HCT116 (cell line): Measurements from ENCODE around the gene NHP2. TPM values are rescaled to one million over a fixed set of nuclear protein-coding genes. Genes with fewer than 3 reads are reported as not detected.

ENCODE experiments used
- ATAC-seq: fragments of 200-7000 bp; cut with Tn5 transposase; 2 replicates; pipeline ENCODE4 v1.9.1; 2020; ENCODE audit warnings: mild to moderate bottlenecking, moderate library complexity
- BruUV-seq: library from RNA; stranded (reverse); fragments of 400-500 nt; replicated peaks from 2 replicates; lab custom pipeline; 2021; lab: Mats Ljungman, UMichigan
- CTCF ChIA-PET: fragments of 300-600 bp; sonication (Branson Sonifier 250); formaldehyde crosslinking; loops from one replicate; lab custom pipeline; 2021; ENCODE audit warnings: antibody characterized with exemption; lab: Charles Lee
- POLR2A ChIA-PET: fragments of 300-600, 350-600 bp; sonication (Branson Sonifier 250); formaldehyde crosslinking; loops from one replicate; lab custom pipeline; 2021; ENCODE audit warnings: antibody characterized with exemption; lab: Charles Lee
- RAD21 ChIA-PET, 2 experiments: fragments of 300-600 bp; sonication (Branson Sonifier 250); formaldehyde crosslinking; loops; one replicate each; lab custom pipeline; 2023; ENCODE audit warnings: low total read pairs in 2 of 2; ENCODE audit not compliant: uncharacterized antibody in 2 of 2, unreplicated experiment in 2 of 2, low non-redundant PET in 1 of 2; lab: Charles Lee
- DNase-seq: peaks from one replicate; pipeline ENCODE4 v3.0.0-alpha.2; 2010; ENCODE audit warnings: low read depth, low spot score
- H2AFZ ChIP-seq: fragments of 200-600 bp; shearing (Covaris generic), sonication (generic); 2 replicates; pipeline ENCODE4 v1.6.1; 2017; ENCODE audit warnings: low read depth, mixed run types, mixed read lengths, antibody characterized with exemption, low read length; ENCODE audit not compliant: poor library complexity, severe bottlenecking
- H3K27ac ChIP-seq: 2 replicates; pipeline ENCODE4 v1.5.1; 2012; ENCODE audit warnings: low read depth, low read length
- H3K27me3 ChIP-seq: fragments of 200-600 bp; sonication (generic); 2 replicates; pipeline ENCODE4 v1.6.1; 2016; ENCODE audit warnings: mixed run types, low read length, mixed read lengths; ENCODE audit not compliant: insufficient read depth
- H3K36me3 ChIP-seq, 2 experiments: fragments of 200-500 bp in 1 of 2; fragments of 200-600 bp in 1 of 2; sonication (Bioruptor generic) in 1 of 2; sonication (generic) in 1 of 2; 2 replicates each; pipeline versions ENCODE4 v1.5.1 to v1.6.1; 2014 to 2016; ENCODE audit warnings: low read length in 2 of 2, inconsistent platforms in 1 of 2, mixed read lengths in 1 of 2, mixed run types in 1 of 2; ENCODE audit not compliant: insufficient read depth in 2 of 2, control insufficient read depth in 1 of 2
- H3K4me1 ChIP-seq, 2 experiments: fragments of 200-600 bp in 1 of 2; sonication (generic) in 1 of 2; 2 replicates each; pipeline versions ENCODE4 v1.5.1 to v1.6.1; 2012 to 2017; ENCODE audit warnings: low read length in 2 of 2, inconsistent platforms in 1 of 2, mild to moderate bottlenecking in 1 of 2, mixed read lengths in 1 of 2, mixed run types in 1 of 2, moderate library complexity in 1 of 2; ENCODE audit not compliant: insufficient read depth in 2 of 2, control insufficient read depth in 1 of 2
- H3K4me2 ChIP-seq: fragments of 200-600 bp; sonication (generic); 2 replicates; pipeline ENCODE4 v1.6.1; 2017; ENCODE audit warnings: mixed run types, low read length, mixed read lengths
- H3K4me3 ChIP-seq, 2 experiments: fragments of 200-600 bp in 1 of 2; sonication (generic) in 1 of 2; replicated peaks in 1 of 2; 2 replicates each; pipeline ENCODE4 v1.5.1; 2011 to 2016; ENCODE audit warnings: low read length in 2 of 2, control low read depth in 1 of 2, low read depth in 1 of 2, mild to moderate bottlenecking in 1 of 2, mixed read lengths in 1 of 2, mixed run types in 1 of 2
- H3K79me2 ChIP-seq: fragments of 200-600 bp; sonication (generic); 2 replicates; pipeline ENCODE4 v1.6.1; 2017; ENCODE audit warnings: mild to moderate bottlenecking, mixed run types, low read length, moderate library complexity, mixed read lengths; ENCODE audit not compliant: insufficient read depth
- H3K9ac ChIP-seq: fragments of 200-600 bp; sonication (generic); 2 replicates; pipeline ENCODE4 v1.6.1; 2016; ENCODE audit warnings: low read length, mixed read lengths
- H3K9me2 ChIP-seq: fragments of 200-600 bp; sonication (generic), shearing (Covaris generic); 2 replicates; pipeline ENCODE4 v1.6.1; 2017; ENCODE audit warnings: mixed run types, mild to moderate bottlenecking, moderate library complexity; ENCODE audit not compliant: insufficient read depth
- H3K9me3 ChIP-seq, 2 experiments: fragments of 200-500 bp in 1 of 2; fragments of 200-600 bp in 1 of 2; sonication (Bioruptor generic) in 1 of 2; sonication (generic) in 1 of 2; 2 replicates each; pipeline ENCODE4 v1.6.1; 2014 to 2017; ENCODE audit warnings: low read length in 2 of 2, mixed read lengths in 2 of 2, inconsistent platforms in 1 of 2, low read depth in 1 of 2, mild to moderate bottlenecking in 1 of 2, mixed run types in 1 of 2, moderate library complexity in 1 of 2; ENCODE audit not compliant: control insufficient read depth in 1 of 2, insufficient read depth in 1 of 2
- H4K20me1 ChIP-seq: fragments of 200-600 bp; sonication (generic), shearing (Covaris generic); 2 replicates; pipeline ENCODE4 v1.6.1; 2017; ENCODE audit warnings: mixed run types, mild to moderate bottlenecking, moderate library complexity; ENCODE audit not compliant: insufficient read depth
- CBX3 ChIP-seq: IDR thresholded peaks from 2 replicates; pipeline ENCODE4 v1.6.1; 2012; ENCODE audit warnings: low read depth
- EGR1 ChIP-seq: IDR thresholded peaks from 2 replicates; pipeline ENCODE4 v1.6.1; 2012; ENCODE audit warnings: low read depth
- ELF1 ChIP-seq: IDR thresholded peaks from 2 replicates; pipeline ENCODE4 v1.6.1; 2012; ENCODE audit warnings: low read depth, borderline replicate concordance
- EZH2 ChIP-seq: fragments of 200-600 bp; sonication (generic); IDR thresholded peaks from 2 replicates; pipeline ENCODE4 v1.6.1; 2017; ENCODE audit warnings: antibody characterized with exemption, mixed run types
- EZH2phosphoT487 ChIP-seq: fragments of 200-600 bp; IDR thresholded peaks from 2 replicates; pipeline ENCODE4 v1.6.1; 2018; ENCODE audit warnings: antibody characterized with exemption, borderline replicate concordance
- JUND ChIP-seq: IDR thresholded peaks from 2 replicates; pipeline ENCODE4 v1.6.1; 2012
- POLR2A ChIP-seq: IDR thresholded peaks from 2 replicates; pipeline ENCODE4 v1.7.0; 2011; ENCODE audit warnings: borderline replicate concordance; ENCODE audit not compliant: insufficient read depth, insufficient read length; ENCODE audit errors: extremely low read depth
- RAD21 ChIP-seq: IDR thresholded peaks from 2 replicates; pipeline ENCODE4 v1.6.1; 2012; ENCODE audit warnings: low read depth, mild to moderate bottlenecking
- REST ChIP-seq: IDR thresholded peaks from 2 replicates; pipeline ENCODE4 v1.6.1; 2012; ENCODE audit warnings: low read depth
- SIN3A ChIP-seq: IDR thresholded peaks from 2 replicates; pipeline ENCODE4 v1.6.1; 2012; ENCODE audit warnings: low read depth
- SRF ChIP-seq: IDR thresholded peaks from 2 replicates; pipeline ENCODE4 v1.6.1; 2012; ENCODE audit warnings: low read depth
- TCF7L2 ChIP-seq: IDR thresholded peaks from 2 replicates; pipeline ENCODE4 v1.7.0; 2011; ENCODE audit warnings: borderline replicate concordance, inconsistent platforms; ENCODE audit not compliant: insufficient read depth, insufficient read length; ENCODE audit errors: extremely low read depth
- YY1 ChIP-seq: IDR thresholded peaks from 2 replicates; pipeline ENCODE4 v1.6.1; 2011; ENCODE audit warnings: low read length, low read depth, moderate library complexity, mild to moderate bottlenecking; ENCODE audit not compliant: insufficient replicate concordance; ENCODE audit errors: extremely low read depth
- ZFX ChIP-seq: fragments of 450-650 bp; IDR thresholded peaks from 2 replicates; pipeline ENCODE4 v1.6.1; 2017
- ZNF274 ChIP-seq: fragments of 200-500 bp; sonication (Bioruptor generic); IDR thresholded peaks from 2 replicates; pipeline ENCODE4 v1.6.1; 2014; ENCODE audit warnings: mild to moderate bottlenecking, low read depth, low read length, inconsistent platforms
- intact Hi-C: fragments of 100-400 bp; cut with micrococcal nuclease; formaldehyde crosslinking; loops from 2 replicates; pipeline ENCODE4 v1.10.0; 2022
- total RNA-seq: library from RNA; stranded (reverse); gene quantifications from one replicate; pipeline ENCODE4 v1.2.1, GENCODE V29; 2021; ENCODE audit not compliant: unreplicated experiment
- TF ChIP-seq, protein P1 (sequence below): IDR thresholded peaks from 2 replicates; pipeline ENCODE4 v1.6.1; 2011; ENCODE audit warnings: mild to moderate bottlenecking, low read length, moderate library complexity; ENCODE audit not compliant: insufficient replicate concordance; ENCODE audit errors: extremely low read depth
- TF ChIP-seq, protein P2 (sequence below), 3 experiments: fragments of 200-600 bp in 1 of 3; sonication (generic) in 1 of 3; IDR thresholded peaks in 2 of 3; conservative IDR thresholded peaks in 1 of 3; 2 replicates each; pipeline ENCODE4 v1.5.1; 2012 to 2017; ENCODE audit warnings: low read depth in 2 of 3, low read length in 2 of 3, antibody characterized with exemption in 1 of 3, borderline replicate concordance in 1 of 3, control low read depth in 1 of 3, mild to moderate bottlenecking in 1 of 3, mixed read lengths in 1 of 3, mixed run types in 1 of 3, moderate library complexity in 1 of 3; ENCODE audit not compliant: insufficient read depth in 1 of 3
- TF ChIP-seq, protein P3 (sequence below): IDR thresholded peaks from 2 replicates; pipeline ENCODE4 v1.6.1; 2012

The NHP2 gene
- total RNA-seq, 1 experiment from 2014 or later: 260 TPM

DNA sequence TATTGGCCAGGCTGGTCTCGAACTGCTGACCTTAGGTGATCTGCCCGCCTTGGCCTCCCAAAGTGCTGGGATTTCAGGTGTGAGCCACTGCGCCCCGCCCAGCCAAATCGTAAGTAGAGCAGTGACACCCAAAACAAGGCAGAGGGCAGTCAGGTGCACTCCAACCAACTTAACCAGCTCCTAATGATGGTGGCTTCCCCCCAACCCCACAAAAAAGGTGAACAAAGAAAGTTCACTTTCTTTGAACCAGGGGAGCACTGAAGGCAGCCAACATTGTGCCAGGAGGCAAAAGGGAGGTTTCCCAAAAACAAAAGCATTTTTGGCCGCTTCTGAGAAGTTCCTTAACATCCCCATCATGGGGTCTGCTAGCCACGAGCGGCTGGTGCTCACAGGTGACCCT lies 23.9 kb upstream of the NHP2 start:
- CTCF ChIA-PET: no interaction called here
- TF ChIP-seq RAD21 (no peak), EZH2 (no peak), ELF1 (no peak), POLR2A (no peak), SRF (no peak), TCF7L2 (no peak), YY1 (no peak), REST (no peak), SIN3A (no peak), CBX3 (no peak), ZFX (no peak), EZH2phosphoT487 (no peak), EGR1 (no peak), JUND (no peak), ZNF274 (no peak)
- TF ChIP-seq, protein P1, sequence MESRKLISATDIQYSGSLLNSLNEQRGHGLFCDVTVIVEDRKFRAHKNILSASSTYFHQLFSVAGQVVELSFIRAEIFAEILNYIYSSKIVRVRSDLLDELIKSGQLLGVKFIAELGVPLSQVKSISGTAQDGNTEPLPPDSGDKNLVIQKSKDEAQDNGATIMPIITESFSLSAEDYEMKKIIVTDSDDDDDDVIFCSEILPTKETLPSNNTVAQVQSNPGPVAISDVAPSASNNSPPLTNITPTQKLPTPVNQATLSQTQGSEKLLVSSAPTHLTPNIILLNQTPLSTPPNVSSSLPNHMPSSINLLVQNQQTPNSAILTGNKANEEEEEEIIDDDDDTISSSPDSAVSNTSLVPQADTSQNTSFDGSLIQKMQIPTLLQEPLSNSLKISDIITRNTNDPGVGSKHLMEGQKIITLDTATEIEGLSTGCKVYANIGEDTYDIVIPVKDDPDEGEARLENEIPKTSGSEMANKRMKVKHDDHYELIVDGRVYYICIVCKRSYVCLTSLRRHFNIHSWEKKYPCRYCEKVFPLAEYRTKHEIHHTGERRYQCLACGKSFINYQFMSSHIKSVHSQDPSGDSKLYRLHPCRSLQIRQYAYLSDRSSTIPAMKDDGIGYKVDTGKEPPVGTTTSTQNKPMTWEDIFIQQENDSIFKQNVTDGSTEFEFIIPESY: no peak
- TF ChIP-seq, protein P2, sequence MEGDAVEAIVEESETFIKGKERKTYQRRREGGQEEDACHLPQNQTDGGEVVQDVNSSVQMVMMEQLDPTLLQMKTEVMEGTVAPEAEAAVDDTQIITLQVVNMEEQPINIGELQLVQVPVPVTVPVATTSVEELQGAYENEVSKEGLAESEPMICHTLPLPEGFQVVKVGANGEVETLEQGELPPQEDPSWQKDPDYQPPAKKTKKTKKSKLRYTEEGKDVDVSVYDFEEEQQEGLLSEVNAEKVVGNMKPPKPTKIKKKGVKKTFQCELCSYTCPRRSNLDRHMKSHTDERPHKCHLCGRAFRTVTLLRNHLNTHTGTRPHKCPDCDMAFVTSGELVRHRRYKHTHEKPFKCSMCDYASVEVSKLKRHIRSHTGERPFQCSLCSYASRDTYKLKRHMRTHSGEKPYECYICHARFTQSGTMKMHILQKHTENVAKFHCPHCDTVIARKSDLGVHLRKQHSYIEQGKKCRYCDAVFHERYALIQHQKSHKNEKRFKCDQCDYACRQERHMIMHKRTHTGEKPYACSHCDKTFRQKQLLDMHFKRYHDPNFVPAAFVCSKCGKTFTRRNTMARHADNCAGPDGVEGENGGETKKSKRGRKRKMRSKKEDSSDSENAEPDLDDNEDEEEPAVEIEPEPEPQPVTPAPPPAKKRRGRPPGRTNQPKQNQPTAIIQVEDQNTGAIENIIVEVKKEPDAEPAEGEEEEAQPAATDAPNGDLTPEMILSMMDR (IDR thresholded peaks at IDR 0.05 in 2 of 3, conservative IDR thresholded peaks at IDR 0.05 in 1 of 3; ENCODE audit: borderline replicate concordance in 1 of 3, insufficient read depth in 1 of 3, low read depth in 2 of 3, low read length in 2 of 3): no peak
- TF ChIP-seq, protein P3, sequence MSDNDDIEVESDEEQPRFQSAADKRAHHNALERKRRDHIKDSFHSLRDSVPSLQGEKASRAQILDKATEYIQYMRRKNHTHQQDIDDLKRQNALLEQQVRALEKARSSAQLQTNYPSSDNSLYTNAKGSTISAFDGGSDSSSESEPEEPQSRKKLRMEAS: no peak
- POLR2A ChIA-PET: no interaction called here
- Histone ChIP-seq H3K9ac (no peak overlapping the region), H3K27ac (no peak overlapping the region), H4K20me1 (no peaks in the 10 kb centered on the region), H3K79me2 (no peaks in the 10 kb centered on the region), H3K4me3 (no peak overlapping the region), H3K36me3 (no peaks in the 10 kb centered on the region), H3K4me2 (no peak overlapping the region), H3K9me3 (no peaks in the 10 kb centered on the region), H3K9me2 (no peaks in the 10 kb centered on the region), H2AFZ (no peak overlapping the region), H3K27me3 (no peaks in the 10 kb centered on the region), H3K4me1 (no peaks in the 10 kb centered on the region)
- DNase-seq: no peak
- RAD21 ChIA-PET: no interaction called here
- ATAC-seq: peak; percentile 69
- intact Hi-C loops: no loop called here
- BruUV-seq: no TSS peak
